K562 (cell line): Measurements from ENCODE around the gene LYZL6. TPM values are rescaled to one million over a fixed set of nuclear protein-coding genes. Genes with fewer than 3 reads are reported as not detected.

Experiments used
- CBFB ChIP-seq: sonication (generic); formaldehyde crosslinking; IDR thresholded peaks from 2 replicates; pipeline ENCODE4 v1.4.0; 2020; ENCODE audit warnings: mild to moderate bottlenecking, missing genetic modification reagents
- CREB5 ChIP-seq: fragments of 250-450 bp; sonication (Bioruptor Pico); IDR thresholded peaks from 2 replicates; pipeline ENCODE4 v1.5.0; 2020; ENCODE audit warnings: mild to moderate bottlenecking
- CXXC5 ChIP-seq: fragments of 250-450 bp; sonication (Bioruptor Pico); IDR thresholded peaks from 2 replicates; pipeline ENCODE4 v1.8.0; 2022; ENCODE audit warnings: inconsistent platforms, mild to moderate bottlenecking, moderate library complexity
- E4F1 ChIP-seq: fragments of 250-450 bp; sonication (Bioruptor Pico); IDR thresholded peaks from 2 replicates; pipeline ENCODE4 v1.5.0; 2021; ENCODE audit warnings: mild to moderate bottlenecking, borderline replicate concordance
- EGR1 ChIP-seq: fragments of 450-650 bp; conservative IDR thresholded peaks from 2 replicates; pipeline ENCODE4 v1.6.1; 2017; ENCODE audit warnings: mild to moderate bottlenecking
- EP300 ChIP-seq: IDR thresholded peaks from 2 replicates; pipeline ENCODE4 v1.6.1; 2012; ENCODE audit warnings: low read length, improper control_type of control experiment
- GTF2E2 ChIP-seq: fragments of 200-800 bp; sonication (Bioruptor generic); IDR thresholded peaks from 2 replicates; pipeline ENCODE4 v1.6.1; 2016; ENCODE audit warnings: missing genetic modification characterization, missing compliant biosample characterization
- HEY1 ChIP-seq: fragments of 250-450 bp; sonication (Bioruptor Pico); IDR thresholded peaks from 2 replicates; pipeline ENCODE4 v1.5.0; 2020; ENCODE audit warnings: mild to moderate bottlenecking, moderate library complexity, borderline replicate concordance
- HNRNPL ChIP-seq: fragments of 200-400 bp; formaldehyde crosslinking; IDR thresholded peaks from 2 replicates; pipeline ENCODE4 v1.6.1; 2017; ENCODE audit warnings: low read depth, mild to moderate bottlenecking, low read length
- KAT7 ChIP-seq: sonication (generic); formaldehyde crosslinking; IDR thresholded peaks from 2 replicates; pipeline ENCODE4 v1.8.0; 2022; ENCODE audit warnings: missing genetic modification reagents, mild to moderate bottlenecking, borderline replicate concordance
- KLF16 ChIP-seq: IDR thresholded peaks from 2 replicates; pipeline ENCODE4 v1.6.1; 2016; ENCODE audit warnings: antibody characterized with exemption
- MEIS2 ChIP-seq: fragments of 450-650 bp; IDR thresholded peaks from 2 replicates; pipeline ENCODE4 v1.6.1; 2014; ENCODE audit warnings: mild to moderate bottlenecking; ENCODE audit not compliant: partially characterized antibody
- NFATC3 ChIP-seq: fragments of 450-650 bp; IDR thresholded peaks from 2 replicates; pipeline ENCODE4 v1.6.1; 2017; ENCODE audit warnings: mild to moderate bottlenecking
- PCBP2 ChIP-seq: fragments of 200-400 bp; formaldehyde crosslinking; IDR thresholded peaks from 2 replicates; pipeline ENCODE4 v1.6.1; 2018; ENCODE audit warnings: low read length, low read depth, mild to moderate bottlenecking, moderate library complexity; ENCODE audit not compliant: poor library complexity, severe bottlenecking
- PHF8 ChIP-seq: fragments of 200-600 bp; sonication (generic); IDR thresholded peaks from 2 replicates; pipeline ENCODE4 v1.6.1; 2012; ENCODE audit warnings: mixed run types, mild to moderate bottlenecking, inconsistent platforms, low read length, moderate library complexity, borderline replicate concordance
- SMAD2 ChIP-seq: fragments of 150-350 bp; IDR thresholded peaks from 2 replicates; pipeline ENCODE4 v1.6.1; 2014; ENCODE audit warnings: low read depth, mild to moderate bottlenecking, low read length
- TRIM28 ChIP-seq: fragments of 450-650 bp; IDR thresholded peaks from 2 replicates; pipeline ENCODE4 v1.6.1; 2017
- XRCC5 ChIP-seq: fragments of 200-400 bp; formaldehyde crosslinking; IDR thresholded peaks from 2 replicates; pipeline ENCODE4 v1.6.1; 2017; ENCODE audit warnings: low read depth, mild to moderate bottlenecking, low read length
- ZKSCAN3 ChIP-seq: fragments of 250-450 bp; sonication (Bioruptor Pico); IDR thresholded peaks from 2 replicates; pipeline ENCODE4 v1.4.0; 2020
- ZNF224 ChIP-seq: sonication (generic); formaldehyde crosslinking; IDR thresholded peaks from 2 replicates; pipeline ENCODE4 v1.8.0; 2022; ENCODE audit warnings: mild to moderate bottlenecking, missing genetic modification reagents
- ZNF507 ChIP-seq: conservative IDR thresholded peaks from 2 replicates; pipeline ENCODE4 v1.6.1; 2017; ENCODE audit warnings: missing genetic modification characterization, missing compliant biosample characterization
- ZNF586 ChIP-seq: fragments of 450-650 bp; formaldehyde crosslinking; conservative IDR thresholded peaks from 2 replicates; pipeline ENCODE4 v1.4.0; 2020; ENCODE audit warnings: mild to moderate bottlenecking, moderate library complexity
- polyA plus RNA-seq, 8 experiments: library from polyadenylated mRNA; depleted of rRNA in 4 of 8; stranded (reverse) in 5 of 8; unstranded in 3 of 8; fragments of >200 nt; fragmentation: Nextera tagmentation in 2 of 8; fragmentation: Illumina TruSeq in 1 of 8; extraction: Ambion mirVana in 2 of 8; extraction: Trizol in 1 of 8; gene quantifications; 2 replicates each; pipeline versions ENCODE4 v1.2.1 to v1.2.3, GENCODE V29; 2011 to 2014; ENCODE audit warnings: inconsistent platforms in 1 of 8, missing spikeins in 1 of 8
- total RNA-seq, 7 experiments: library from RNA; depleted of rRNA in 6 of 7; stranded (reverse); fragments of >200 nt in 6 of 7; fragmentation: Illumina TruSeq in 2 of 7; extraction: Trizol in 2 of 7; gene quantifications; 2 replicates each; pipeline versions ENCODE4 v1.2.1 to v1.2.3, GENCODE V29; 2011 to 2021; ENCODE audit warnings: low replicate concordance in 1 of 7
- TF ChIP-seq, protein P1 (sequence below): fragments of 450-650 bp; IDR thresholded peaks from 2 replicates; pipeline ENCODE4 v1.6.1; 2016; ENCODE audit warnings: borderline replicate concordance

The LYZL6 gene
- total and polyA plus RNA-seq, 9 of the 15 experiments (the other 6 are each of a cell fraction or from before 2014, with no cell fraction given): not detected

DNA sequence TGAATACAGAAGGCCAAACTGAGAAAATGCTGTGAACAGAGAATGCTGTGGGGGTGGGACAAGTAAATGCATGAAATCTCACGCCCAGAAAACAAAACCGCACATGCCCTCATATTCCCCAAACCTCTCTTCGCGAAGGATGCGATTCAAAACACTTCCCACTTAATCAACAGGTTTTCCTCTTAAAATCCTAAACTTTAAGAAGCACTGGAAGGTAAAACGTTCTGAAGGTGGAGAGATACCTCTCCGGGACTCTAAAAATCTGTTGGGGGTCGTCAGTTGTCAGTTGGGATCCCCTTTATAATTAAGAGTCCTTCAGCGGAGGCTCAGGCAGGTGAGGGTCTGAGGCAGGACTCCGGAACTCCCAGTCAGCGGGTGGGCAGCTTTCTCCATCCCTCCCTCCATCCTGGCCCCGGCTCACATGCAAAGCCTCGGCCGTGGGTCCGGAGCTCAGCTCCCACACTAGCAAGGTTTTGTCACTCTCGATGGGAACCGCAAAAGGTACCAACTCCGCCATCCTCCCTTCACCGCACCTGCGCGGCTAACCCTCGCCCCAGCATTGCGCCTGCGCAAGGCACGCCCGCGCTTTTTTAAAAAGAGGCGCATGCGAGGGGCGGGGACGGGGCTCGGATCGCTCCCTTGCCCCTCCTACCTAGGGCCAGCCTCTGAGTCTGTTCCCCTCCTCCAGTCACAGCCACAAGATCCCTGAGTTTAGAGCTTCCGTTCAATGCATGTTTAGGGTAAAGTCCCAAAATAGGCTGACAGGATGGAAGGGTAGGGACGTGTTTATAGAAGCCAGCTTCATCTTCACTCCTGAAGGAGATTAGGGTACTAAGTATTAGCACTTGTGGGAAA is 13.1 kb downstream of the LYZL6 start, which contains the start of gene RDM1 (continued):
- TF ChIP-seq ZNF507 (tag) (no peak), KAT7 (CRISPR knock-in tag) (no peak), GTF2E2 (no peak), EGR1 (peak; percentile 85), HEY1 (CRISPR knock-in tag) (no peak), ZKSCAN3 (CRISPR knock-in tag) (no peak), SMAD2 (no peak), XRCC5 (no peak), CXXC5 (CRISPR knock-in tag) (peak; percentile 84), PCBP2 (no peak), E4F1 (CRISPR knock-in tag) (no peak), CBFB (CRISPR knock-in tag) (no peak), HNRNPL (no peak), ZNF586 (CRISPR knock-in tag) (no peak), MEIS2 (peak; percentile 93), NFATC3 (no peak), EP300 (peak; percentile 29), CREB5 (CRISPR knock-in tag) (no peak), KLF16 (no peak), ZNF224 (CRISPR knock-in tag) (no peak), TRIM28 (no peak), PHF8 (peak; percentile 61; the same call in 1 of the 2 replicates)
- TF ChIP-seq, protein P1, sequence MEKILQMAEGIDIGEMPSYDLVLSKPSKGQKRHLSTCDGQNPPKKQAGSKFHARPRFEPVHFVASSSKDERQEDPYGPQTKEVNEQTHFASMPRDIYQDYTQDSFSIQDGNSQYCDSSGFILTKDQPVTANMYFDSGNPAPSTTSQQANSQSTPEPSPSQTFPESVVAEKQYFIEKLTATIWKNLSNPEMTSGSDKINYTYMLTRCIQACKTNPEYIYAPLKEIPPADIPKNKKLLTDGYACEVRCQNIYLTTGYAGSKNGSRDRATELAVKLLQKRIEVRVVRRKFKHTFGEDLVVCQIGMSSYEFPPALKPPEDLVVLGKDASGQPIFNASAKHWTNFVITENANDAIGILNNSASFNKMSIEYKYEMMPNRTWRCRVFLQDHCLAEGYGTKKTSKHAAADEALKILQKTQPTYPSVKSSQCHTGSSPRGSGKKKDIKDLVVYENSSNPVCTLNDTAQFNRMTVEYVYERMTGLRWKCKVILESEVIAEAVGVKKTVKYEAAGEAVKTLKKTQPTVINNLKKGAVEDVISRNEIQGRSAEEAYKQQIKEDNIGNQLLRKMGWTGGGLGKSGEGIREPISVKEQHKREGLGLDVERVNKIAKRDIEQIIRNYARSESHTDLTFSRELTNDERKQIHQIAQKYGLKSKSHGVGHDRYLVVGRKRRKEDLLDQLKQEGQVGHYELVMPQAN: no peak; the same call in 1 of the 2 replicates
